K562 (cell line): Measurements from ENCODE around the gene DMXL1. TPM values are rescaled to one million over a fixed set of nuclear protein-coding genes. Genes with fewer than 3 reads are reported as not detected.

Experiments used
- ATAC-seq: fragments of 200-7000 bp; cut with Tn5 transposase; 3 replicates; pipeline ENCODE4 v1.9.1; 2020; ENCODE audit warnings: moderate library complexity
- BruUV-seq: library from RNA; stranded (reverse); fragments of 400-500 nt; replicated peaks from 2 replicates; lab custom pipeline; 2021; lab: Mats Ljungman, UMichigan
- CTCF ChIA-PET: fragments of 300-600 bp; formaldehyde crosslinking; extraction: SDS; loops from one replicate; lab custom pipeline; 2021; ENCODE audit warnings: low intra/inter-chr PET ratio; lab: Yijun Ruan, JAX
- POLR2A ChIA-PET: fragments of 300-600, 350-650 bp; sonication (Branson Sonifier 250); formaldehyde crosslinking; extraction: SDS; loops from one replicate; lab custom pipeline; 2021; ENCODE audit warnings: antibody characterized with exemption, inconsistent platforms; lab: Yijun Ruan, JAX
- DNase-seq, 4 experiments: peaks; one replicate each; pipeline versions ENCODE4 v3.0.0 to v3.0.0-alpha.2; 2011 to 2018; ENCODE audit warnings: low spot score in 3 of 4, mixed read lengths in 3 of 4; ENCODE audit errors: extremely low read depth in 1 of 4
- FAIRE-seq: peaks from 2 replicates; lab custom pipeline; 2011; peaks lifted over from hg19 to GRCh38; lab: Jason Lieb, UNC
- H2AFZ ChIP-seq: 2 replicates; pipeline ENCODE4 v1.6.0; 2011; ENCODE audit warnings: low read depth, low read length, control low read depth, inconsistent platforms
- H3K27ac ChIP-seq: fragments of 200-600 bp; 3 replicates; pipeline ENCODE4 v1.8.0; 2011; ENCODE audit warnings: low read depth, mild to moderate bottlenecking, control low read depth, inconsistent platforms, low read length, moderate library complexity, mixed read lengths; ENCODE audit errors: extremely low read depth
- H3K27me3 ChIP-seq, 2 experiments: fragments of 300-600 bp in 1 of 2; 2 replicates in 1 of 2; 3 replicates in 1 of 2; pipeline versions ENCODE4 v1.6.0 to v1.8.0; 2011; ENCODE audit warnings: inconsistent platforms in 2 of 2, low read length in 2 of 2, mild to moderate bottlenecking in 1 of 2, mixed read lengths in 1 of 2, moderate library complexity in 1 of 2; ENCODE audit not compliant: control insufficient read depth in 2 of 2, insufficient read depth in 2 of 2
- H3K36me3 ChIP-seq: fragments of 300-600 bp; 3 replicates; pipeline ENCODE4 v1.8.0; 2011; ENCODE audit warnings: mild to moderate bottlenecking, low read length, inconsistent platforms; ENCODE audit not compliant: control insufficient read depth, insufficient read depth
- H3K4me1 ChIP-seq, 2 experiments: fragments of 200-600 bp in 1 of 2; replicated peaks in 1 of 2; 2 replicates in 1 of 2; 3 replicates in 1 of 2; pipeline versions ENCODE4 v1.5.1 to v1.8.0; 2011; ENCODE audit warnings: inconsistent platforms in 2 of 2, low read length in 2 of 2, mild to moderate bottlenecking in 1 of 2, mixed read lengths in 1 of 2, moderate library complexity in 1 of 2; ENCODE audit not compliant: control insufficient read depth in 2 of 2, insufficient read depth in 2 of 2
- H3K4me2 ChIP-seq: 2 replicates; pipeline ENCODE4 v1.6.1; 2011; ENCODE audit warnings: low read length, control low read depth, inconsistent platforms, mixed read lengths; ENCODE audit not compliant: insufficient read depth
- H3K4me3 ChIP-seq: fragments of 200-600 bp; sonication (generic), shearing (Covaris generic); 2 replicates; pipeline ENCODE4 v1.5.1; 2016; ENCODE audit warnings: control low read depth, inconsistent platforms
- H3K79me2 ChIP-seq: fragments of 200-600 bp; 3 replicates; pipeline ENCODE4 v1.8.0; 2011; ENCODE audit warnings: low read length, inconsistent platforms; ENCODE audit not compliant: control insufficient read depth, insufficient read depth
- H3K9ac ChIP-seq, 2 experiments: 2 replicates each; pipeline versions ENCODE4 v1.6.0 to v1.6.1; 2011; ENCODE audit warnings: low read depth in 2 of 2, low read length in 2 of 2, control low read depth in 1 of 2, inconsistent platforms in 1 of 2, mild to moderate bottlenecking in 1 of 2, mixed read lengths in 1 of 2; ENCODE audit not compliant: insufficient read depth in 1 of 2
- H3K9me1 ChIP-seq: one replicate; pipeline ENCODE4 v1.6.0; 2011; ENCODE audit warnings: inconsistent platforms, mild to moderate bottlenecking, low read length, moderate library complexity; ENCODE audit not compliant: control insufficient read depth, insufficient read depth
- H3K9me3 ChIP-seq: replicated peaks from 2 replicates; pipeline ENCODE4 v1.5.1; 2011; ENCODE audit warnings: low read depth, low read length, inconsistent platforms; ENCODE audit not compliant: control insufficient read depth, insufficient read depth
- H4K20me1 ChIP-seq: replicated peaks from 2 replicates; pipeline ENCODE4 v1.6.1; 2011; ENCODE audit warnings: low read length, inconsistent platforms, mixed read lengths; ENCODE audit not compliant: control insufficient read depth, insufficient read depth
- CSDE1 ChIP-seq, 2 experiments: fragments of 450-650 bp; IDR thresholded peaks; 2 replicates each; pipeline ENCODE4 v1.6.1; 2016; ENCODE audit warnings: mild to moderate bottlenecking in 1 of 2
- CXXC5 ChIP-seq: fragments of 250-450 bp; sonication (Bioruptor Pico); IDR thresholded peaks from 2 replicates; pipeline ENCODE4 v1.8.0; 2022; ENCODE audit warnings: inconsistent platforms, mild to moderate bottlenecking, moderate library complexity
- DNMT1 ChIP-seq: fragments of 450-650 bp; IDR thresholded peaks from 2 replicates; pipeline ENCODE4 v1.6.1; 2016; ENCODE audit warnings: antibody characterized with exemption, mild to moderate bottlenecking
- EGR1 ChIP-seq: fragments of 450-650 bp; conservative IDR thresholded peaks from 2 replicates; pipeline ENCODE4 v1.6.1; 2017; ENCODE audit warnings: mild to moderate bottlenecking
- FOXJ2 ChIP-seq: fragments of 200-800 bp; sonication (Bioruptor generic); IDR thresholded peaks from 2 replicates; pipeline ENCODE4 v1.6.1; 2016; ENCODE audit warnings: missing genetic modification characterization, missing compliant biosample characterization
- MYNN ChIP-seq, 2 experiments: sonication (generic); formaldehyde crosslinking in 1 of 2; IDR thresholded peaks; 2 replicates each; pipeline versions ENCODE4 v1.5.0 to v1.6.1; 2016 to 2020; ENCODE audit warnings: antibody characterized with exemption in 1 of 2, missing genetic modification reagents in 1 of 2
- PCBP2 ChIP-seq: fragments of 200-400 bp; formaldehyde crosslinking; IDR thresholded peaks from 2 replicates; pipeline ENCODE4 v1.6.1; 2018; ENCODE audit warnings: low read length, low read depth, mild to moderate bottlenecking, moderate library complexity; ENCODE audit not compliant: poor library complexity, severe bottlenecking
- PHB ChIP-seq: fragments of 250-450 bp; sonication (Bioruptor Pico); IDR thresholded peaks from 2 replicates; pipeline ENCODE4 v1.5.0; 2021
- PTBP1 ChIP-seq: fragments of 200-400 bp; formaldehyde crosslinking; IDR thresholded peaks from 2 replicates; pipeline ENCODE4 v1.6.1; 2017; ENCODE audit warnings: low read depth, low read length
- RAD21 ChIP-seq, 2 experiments: fragments of 250-450 bp in 1 of 2; fragments of 450-650 bp in 1 of 2; sonication (Bioruptor Pico) in 1 of 2; formaldehyde crosslinking in 1 of 2; IDR thresholded peaks in 1 of 2; conservative IDR thresholded peaks in 1 of 2; 2 replicates each; pipeline versions ENCODE4 v1.4.0 to v1.8.0; 2020 to 2022; ENCODE audit warnings: mild to moderate bottlenecking in 2 of 2, moderate library complexity in 1 of 2
- TAF15 ChIP-seq: fragments of 200-400 bp; formaldehyde crosslinking; IDR thresholded peaks from 2 replicates; pipeline ENCODE4 v1.6.1; 2017; ENCODE audit warnings: mild to moderate bottlenecking, low read depth, low read length, moderate library complexity
- TEAD4 ChIP-seq, 2 experiments: sonication (generic) in 1 of 2; formaldehyde crosslinking in 1 of 2; IDR thresholded peaks; 2 replicates each; pipeline versions ENCODE4 v1.6.1 to v1.8.0; 2012 to 2022; ENCODE audit warnings: borderline replicate concordance in 1 of 2, inconsistent platforms in 1 of 2, low read length in 1 of 2, mild to moderate bottlenecking in 1 of 2, missing genetic modification reagents in 1 of 2
- ZNF316 ChIP-seq: fragments of 450-650 bp; IDR thresholded peaks from 2 replicates; pipeline ENCODE4 v1.6.1; 2016
- ZNF583 ChIP-seq: fragments of 250-450 bp; sonication (Bioruptor Pico); IDR thresholded peaks from 2 replicates; pipeline ENCODE4 v1.4.0; 2020
- ZNF586 ChIP-seq: fragments of 450-650 bp; formaldehyde crosslinking; conservative IDR thresholded peaks from 2 replicates; pipeline ENCODE4 v1.4.0; 2020; ENCODE audit warnings: mild to moderate bottlenecking, moderate library complexity
- ZSCAN29 ChIP-seq: fragments of 450-650 bp; IDR thresholded peaks from 2 replicates; pipeline ENCODE4 v1.6.1; 2017
- WGBS: fragments of 100-300 bp; shearing (Covaris generic); methylation state at CpG from one replicate; pipeline ENCODE4 v1.1.6; 2016; ENCODE audit warnings: low coverage, mixed read lengths; ENCODE audit not compliant: insufficient coverage; ENCODE audit errors: missing lambda C conversion rate; 5-methylcytosine and 5-hydroxymethylcytosine counted together
- in situ Hi-C: fragments of 300-500 bp; cut with MboI; formaldehyde crosslinking; loops from 4 replicates; pipeline ENCODE4 v1.15.0; 2018; ENCODE audit warnings: inconsistent platforms, mixed read lengths
- intact Hi-C: fragments of 100-400 bp; cut with micrococcal nuclease; formaldehyde crosslinking; loops from 2 replicates; pipeline ENCODE4 v1.14.2; 2022
- polyA plus RNA-seq, 8 experiments: library from polyadenylated mRNA; depleted of rRNA in 4 of 8; stranded (reverse) in 5 of 8; unstranded in 3 of 8; fragments of >200 nt; fragmentation: Nextera tagmentation in 2 of 8; fragmentation: Illumina TruSeq in 1 of 8; extraction: Ambion mirVana in 2 of 8; extraction: Trizol in 1 of 8; gene quantifications; 2 replicates each; pipeline versions ENCODE4 v1.2.1 to v1.2.3, GENCODE V29; 2011 to 2014; ENCODE audit warnings: inconsistent platforms in 1 of 8, missing spikeins in 1 of 8
- total RNA-seq, 7 experiments: library from RNA; depleted of rRNA in 6 of 7; stranded (reverse); fragments of >200 nt in 6 of 7; fragmentation: Illumina TruSeq in 2 of 7; extraction: Trizol in 2 of 7; gene quantifications; 2 replicates each; pipeline versions ENCODE4 v1.2.1 to v1.2.3, GENCODE V29; 2011 to 2021; ENCODE audit warnings: low replicate concordance in 1 of 7
- TF ChIP-seq, protein P1 (sequence below): fragments of 450-650 bp; IDR thresholded peaks from 2 replicates; pipeline ENCODE4 v1.6.1; 2018; ENCODE audit not compliant: partially characterized antibody
- TF ChIP-seq, protein P2 (sequence below): fragments of 250-450 bp; sonication (Bioruptor Pico); IDR thresholded peaks from 2 replicates; pipeline ENCODE4 v1.5.0; 2021; ENCODE audit warnings: mild to moderate bottlenecking, moderate library complexity

Gene DMXL1
- total and polyA plus RNA-seq, 9 of the 15 experiments (the other 6 are each of a cell fraction or from before 2014, with no cell fraction given): 8.3 to 40.3 (median 30.6) TPM

DNA sequence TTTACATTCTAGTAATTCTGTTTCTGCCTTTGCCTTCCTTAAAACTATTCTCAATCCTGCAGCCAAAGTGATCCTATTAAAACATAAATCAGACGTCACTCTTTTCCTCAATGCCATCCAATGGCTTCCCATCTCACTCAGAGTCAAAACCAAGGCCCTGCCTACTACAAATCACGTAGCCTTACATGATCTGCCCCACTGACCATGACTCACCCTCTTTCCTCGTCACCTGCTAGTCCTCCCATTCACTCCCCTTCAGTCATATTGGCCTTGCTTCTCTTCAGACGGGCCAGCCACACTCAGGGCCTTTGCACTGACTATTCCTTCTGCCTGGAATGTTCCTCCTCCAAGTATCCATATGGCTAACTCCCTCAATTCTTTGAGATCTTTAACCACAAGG is 39.0 kb upstream of the DMXL1 start:
- ATAC-seq: peak; percentile 81
- DNase-seq: peak; percentile 13 to 58 (median 25)
- WGBS: 13% methylated on average over 4 of the region's 4 CpGs
- Histone ChIP-seq H3K27ac (no peak overlapping the region), H3K27me3 (no peaks in the 10 kb centered on the region), H3K4me1 (no peaks in the 10 kb centered on the region; a peak in 1 of 5 replicates), H3K9me1 (no peaks in the 10 kb centered on the region), H3K9ac (no peak overlapping the region), H3K36me3 (no peaks in the 10 kb centered on the region), H2AFZ (no peak overlapping the region), H3K4me2 (no peak overlapping the region), H3K9me3 (no peaks in the 10 kb centered on the region), H4K20me1 (no peaks in the 10 kb centered on the region), H3K79me2 (no peaks in the 10 kb centered on the region), H3K4me3 (no peak overlapping the region)
- in situ Hi-C loops: no loop called here
- POLR2A ChIA-PET: interaction anchor here (1.0 kb wide), 1 partner anchor 16 kb away, joined by 3 read pairs; no protein-coding TSS in a partner anchor
- CTCF ChIA-PET: no interaction called here
- intact Hi-C loops: no loop called here
- FAIRE-seq: no peak
- BruUV-seq: no TSS peak
- no peak for TF ChIP-seq CXXC5 (CRISPR knock-in tag)
- no peak for TF ChIP-seq CSDE1 (IDR thresholded peaks at IDR 0.05)
- no peak for TF ChIP-seq RAD21 (CRISPR knock-in tag; conservative IDR thresholded peaks at IDR 0.05 in 1 of 2, IDR thresholded peaks at IDR 0.05 in 1 of 2)
- TF ChIP-seq EGR1: no peak
- no peak for TF ChIP-seq PHB (CRISPR knock-in tag)
- TF ChIP-seq FOXJ2: no peak
- TF ChIP-seq ZNF316: no peak
- TF ChIP-seq PTBP1: no peak
- no peak for TF ChIP-seq MYNN (IDR thresholded peaks at IDR 0.05)
- no peak for TF ChIP-seq MYNN (CRISPR knock-in tag; IDR thresholded peaks at IDR 0.05)
- no peak for TF ChIP-seq PCBP2
- TF ChIP-seq, protein P1, sequence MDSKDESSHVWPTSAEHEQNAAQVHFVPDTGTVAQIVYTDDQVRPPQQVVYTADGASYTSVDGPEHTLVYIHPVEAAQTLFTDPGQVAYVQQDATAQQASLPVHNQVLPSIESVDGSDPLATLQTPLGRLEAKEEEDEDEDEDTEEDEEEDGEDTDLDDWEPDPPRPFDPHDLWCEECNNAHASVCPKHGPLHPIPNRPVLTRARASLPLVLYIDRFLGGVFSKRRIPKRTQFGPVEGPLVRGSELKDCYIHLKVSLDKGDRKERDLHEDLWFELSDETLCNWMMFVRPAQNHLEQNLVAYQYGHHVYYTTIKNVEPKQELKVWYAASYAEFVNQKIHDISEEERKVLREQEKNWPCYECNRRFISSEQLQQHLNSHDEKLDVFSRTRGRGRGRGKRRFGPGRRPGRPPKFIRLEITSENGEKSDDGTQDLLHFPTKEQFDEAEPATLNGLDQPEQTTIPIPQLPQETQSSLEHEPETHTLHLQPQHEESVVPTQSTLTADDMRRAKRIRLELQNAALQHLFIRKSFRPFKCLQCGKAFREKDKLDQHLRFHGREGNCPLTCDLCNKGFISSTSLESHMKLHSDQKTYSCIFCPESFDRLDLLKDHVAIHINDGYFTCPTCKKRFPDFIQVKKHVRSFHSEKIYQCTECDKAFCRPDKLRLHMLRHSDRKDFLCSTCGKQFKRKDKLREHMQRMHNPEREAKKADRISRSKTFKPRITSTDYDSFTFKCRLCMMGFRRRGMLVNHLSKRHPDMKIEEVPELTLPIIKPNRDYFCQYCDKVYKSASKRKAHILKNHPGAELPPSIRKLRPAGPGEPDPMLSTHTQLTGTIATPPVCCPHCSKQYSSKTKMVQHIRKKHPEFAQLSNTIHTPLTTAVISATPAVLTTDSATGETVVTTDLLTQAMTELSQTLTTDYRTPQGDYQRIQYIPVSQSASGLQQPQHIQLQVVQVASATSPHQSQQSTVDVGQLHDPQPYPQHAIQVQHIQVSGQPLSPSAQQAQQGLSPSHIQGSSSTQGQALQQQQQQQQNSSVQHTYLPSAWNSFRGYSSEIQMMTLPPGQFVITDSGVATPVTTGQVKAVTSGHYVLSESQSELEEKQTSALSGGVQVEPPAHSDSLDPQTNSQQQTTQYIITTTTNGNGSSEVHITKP: peak; percentile 14
- no peak for TF ChIP-seq ZNF583 (CRISPR knock-in tag)
- no peak for TF ChIP-seq ZNF586 (CRISPR knock-in tag)
- no peak for TF ChIP-seq TEAD4 (IDR thresholded peaks at IDR 0.05; ENCODE audit: low read length)
- TF ChIP-seq TEAD4 (CRISPR knock-in tag; IDR thresholded peaks at IDR 0.05; ENCODE audit: borderline replicate concordance): no peak
- no peak for TF ChIP-seq DNMT1
- no peak for TF ChIP-seq ZSCAN29
- TF ChIP-seq, protein P2, sequence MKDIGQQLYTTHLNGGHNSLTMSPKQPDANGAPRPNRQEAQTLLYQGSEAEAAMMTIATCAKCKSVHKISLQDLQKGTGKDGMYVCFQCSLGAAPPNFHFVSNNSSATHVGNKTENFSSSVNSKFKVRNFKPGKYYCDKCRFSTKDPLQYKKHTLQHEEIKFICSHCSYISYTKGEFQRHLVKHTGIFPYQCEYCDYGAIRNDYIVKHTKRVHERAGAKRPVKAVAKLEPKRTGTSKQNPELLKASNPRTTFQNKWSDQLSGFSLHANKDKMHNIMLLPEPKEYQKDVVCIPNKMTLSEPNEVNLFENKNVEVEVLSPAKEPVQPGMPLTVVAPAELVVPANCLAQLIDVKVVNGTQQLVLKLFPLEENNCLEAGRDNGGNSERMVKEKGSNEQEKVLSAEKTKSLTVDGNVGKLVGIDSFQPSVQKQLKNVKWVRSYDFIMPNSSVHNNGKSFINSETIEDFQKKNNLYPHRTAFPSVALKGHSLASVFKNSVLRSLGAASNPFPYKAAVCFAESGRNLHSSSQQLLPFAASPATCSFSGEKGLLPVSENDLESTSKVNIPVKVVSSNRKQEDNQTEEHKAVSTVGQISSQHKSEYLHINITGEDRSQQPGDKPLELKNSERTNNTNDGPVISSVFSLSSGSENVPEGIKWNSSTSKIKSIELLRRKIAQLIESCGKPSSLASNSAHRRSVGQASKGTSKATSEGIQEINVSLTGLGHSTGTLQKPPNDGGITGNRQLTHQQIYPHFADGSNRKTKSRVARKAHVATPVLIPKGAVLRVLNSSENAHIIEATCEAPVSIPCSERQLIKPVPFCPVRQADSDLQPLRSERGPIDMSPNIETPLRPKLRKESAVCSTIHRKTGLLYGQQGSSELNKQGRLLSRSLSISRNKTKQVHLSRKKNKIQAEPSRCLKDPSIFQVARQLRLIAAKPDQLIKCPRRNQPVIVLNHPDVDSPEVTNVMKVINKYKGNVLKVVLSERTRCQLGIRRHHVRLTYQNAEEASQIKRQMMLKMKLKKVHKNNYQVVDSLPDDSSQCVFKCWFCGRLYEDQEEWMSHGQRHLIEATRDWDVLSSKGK (CRISPR knock-in tag): no peak
- TF ChIP-seq TAF15: no peak
